HepG2 (cell line): ENCODE measurements around the gene NPW. TPM values are rescaled to one million over a fixed set of nuclear protein-coding genes. Genes with fewer than 3 reads are reported as not detected.

Experiments used
- AKNA ChIP-seq: sonication (generic); formaldehyde crosslinking; IDR thresholded peaks from 2 replicates; pipeline ENCODE4 v1.4.0; 2020; ENCODE audit warnings: missing genetic modification reagents, borderline replicate concordance
- ARNTL ChIP-seq: sonication (generic); formaldehyde crosslinking; IDR thresholded peaks from 2 replicates; pipeline ENCODE4 v1.4.0; 2020; ENCODE audit warnings: mild to moderate bottlenecking, missing genetic modification reagents
- BRD4 ChIP-seq: sonication (generic); formaldehyde crosslinking; IDR thresholded peaks from 2 replicates; pipeline ENCODE4 v1.4.0; 2020; ENCODE audit warnings: missing genetic modification reagents
- CEBPB ChIP-seq: IDR thresholded peaks from 2 replicates; pipeline ENCODE4 v1.6.1; 2011; ENCODE audit warnings: low read depth, low read length, improper control_type of control experiment, borderline replicate concordance
- ELF1 ChIP-seq: sonication (generic); formaldehyde crosslinking; IDR thresholded peaks from 2 replicates; pipeline ENCODE4 v1.4.0; 2020; ENCODE audit warnings: missing genetic modification reagents
- HNF1A ChIP-seq, 2 experiments: sonication (generic) in 1 of 2; formaldehyde crosslinking in 1 of 2; IDR thresholded peaks; 2 replicates each; pipeline versions ENCODE4 v1.4.0 to v1.6.1; 2016 to 2020; ENCODE audit warnings: borderline replicate concordance in 1 of 2, low read depth in 1 of 2, mild to moderate bottlenecking in 1 of 2, missing genetic modification reagents in 1 of 2
- KAT8 ChIP-seq: IDR thresholded peaks from 2 replicates; pipeline ENCODE4 v1.6.1; 2016; ENCODE audit warnings: missing genetic modification reagents, missing compliant biosample characterization
- KDM1A ChIP-seq: IDR thresholded peaks from 2 replicates; pipeline ENCODE4 v1.6.1; 2016; ENCODE audit warnings: missing compliant biosample characterization
- MED1 ChIP-seq: sonication (generic); formaldehyde crosslinking; IDR thresholded peaks from 2 replicates; pipeline ENCODE4 v1.4.0; 2020; ENCODE audit warnings: missing genetic modification reagents
- RFX3 ChIP-seq: IDR thresholded peaks from 2 replicates; pipeline ENCODE4 v1.6.1; 2016; ENCODE audit warnings: missing biosample characterization, missing genetic modification reagents
- SAP130 ChIP-seq: IDR thresholded peaks from 2 replicates; pipeline ENCODE4 v1.6.1; 2016; ENCODE audit warnings: low read depth
- ZFP91 ChIP-seq: sonication (generic); formaldehyde crosslinking; IDR thresholded peaks from 2 replicates; pipeline ENCODE4 v1.9.0; 2022; ENCODE audit warnings: missing genetic modification reagents, mild to moderate bottlenecking, borderline replicate concordance
- ZNF362 ChIP-seq: sonication (generic); formaldehyde crosslinking; IDR thresholded peaks from 2 replicates; pipeline ENCODE4 v1.4.0; 2020; ENCODE audit warnings: missing genetic modification reagents, mild to moderate bottlenecking, borderline replicate concordance
- ZNF501 ChIP-seq: sonication (generic); formaldehyde crosslinking; IDR thresholded peaks from 2 replicates; pipeline ENCODE4 v1.5.1; 2020; ENCODE audit warnings: mild to moderate bottlenecking, moderate library complexity, missing genetic modification reagents
- ZNF792 ChIP-seq: IDR thresholded peaks from 2 replicates; pipeline ENCODE4 v1.6.1; 2016
- ZNF850 ChIP-seq: sonication (generic); formaldehyde crosslinking; conservative IDR thresholded peaks from 2 replicates; pipeline ENCODE4 v1.9.0; 2021; ENCODE audit warnings: mild to moderate bottlenecking, missing genetic modification reagents
- polyA plus RNA-seq, 8 experiments: library from polyadenylated mRNA; depleted of rRNA in 3 of 8; stranded (reverse) in 7 of 8; unstranded in 1 of 8; fragments of >200 nt; fragmentation: Illumina TruSeq in 4 of 8; extraction: Trizol in 4 of 8; gene quantifications; 2 replicates each; pipeline versions ENCODE4 v1.2.1 to v1.2.3, GENCODE V29; 2011 to 2016; ENCODE audit warnings: low read depth in 4 of 8, missing spikeins in 1 of 8, mixed read lengths in 1 of 8; ENCODE audit not compliant: insufficient read depth in 1 of 8
- total RNA-seq, 5 experiments: library from RNA; depleted of rRNA; stranded (reverse); fragments of >200 nt; fragmentation: Illumina TruSeq; extraction: Trizol; gene quantifications; 2 replicates each; pipeline ENCODE4 v1.2.3, GENCODE V29; 2016; ENCODE audit warnings: low read depth in 1 of 5

The NPW gene
- total and polyA plus RNA-seq, 2 of the 13 experiments (the other 11 are each of a cell fraction or from before 2014, with no cell fraction given) = 0.24 to 0.97 TPM

GRCh38 chr16:2047330-2048115, 27.9 kb downstream of the NPW start, which contains the start of the genes NTHL1 and TSC2 (continued):
- TF ChIP-seq ZFP91 (CRISPR knock-in tag) (peak; percentile 69; the same call in 1 of the 2 replicates), HNF1A (IDR thresholded peaks at IDR 0.05; ENCODE audit: low read depth) (no peak), HNF1A (CRISPR knock-in tag; IDR thresholded peaks at IDR 0.05; ENCODE audit: borderline replicate concordance) (no peak; the same call in 1 of the 2 replicates), MED1 (CRISPR knock-in tag) (peak; percentile 43; the same call in 1 of the 2 replicates), ARNTL (CRISPR knock-in tag) (peak; percentile 56; the same call in 1 of the 2 replicates), ZNF792 (CRISPR knock-in tag) (peak; percentile 0; the same call in 1 of the 2 replicates), AKNA (no peak), KAT8 (CRISPR knock-in tag) (peak; percentile 86), SAP130 (CRISPR knock-in tag) (peak; percentile 92), ELF1 (CRISPR knock-in tag) (peak; percentile 93), KDM1A (CRISPR knock-in tag) (no peak), ZNF850 (CRISPR knock-in tag) (no peak), CEBPB (no peak), ZNF362 (CRISPR knock-in tag) (no peak; the same call in 1 of the 2 replicates), ZNF501 (CRISPR knock-in tag) (peak; percentile 48; the same call in 1 of the 2 replicates), RFX3 (0 out of 2 replicates have a peak, but pooled peaks have one; percentile 8), BRD4 (CRISPR knock-in tag) (no peak)
